HT1080 (cell line): ENCODE data around the gene AR. TPM values are rescaled to one million over a fixed set of nuclear protein-coding genes. Genes with fewer than 3 reads are reported as not detected.

Experiments
- DNase-seq: peaks from one replicate; pipeline ENCODE4 v3.0.0-alpha.2; 2015; ENCODE audit warnings: low read depth
- total RNA-seq: library from RNA; depleted of rRNA; stranded (reverse); fragments of >200 nt; shearing (Covaris generic); gene quantifications from 2 replicates; pipeline ENCODE4 v1.2.3, GENCODE V29; 2014

The AR gene
- total RNA-seq, 1 experiment from 2014 or later: 5.9 TPM

DNA sequence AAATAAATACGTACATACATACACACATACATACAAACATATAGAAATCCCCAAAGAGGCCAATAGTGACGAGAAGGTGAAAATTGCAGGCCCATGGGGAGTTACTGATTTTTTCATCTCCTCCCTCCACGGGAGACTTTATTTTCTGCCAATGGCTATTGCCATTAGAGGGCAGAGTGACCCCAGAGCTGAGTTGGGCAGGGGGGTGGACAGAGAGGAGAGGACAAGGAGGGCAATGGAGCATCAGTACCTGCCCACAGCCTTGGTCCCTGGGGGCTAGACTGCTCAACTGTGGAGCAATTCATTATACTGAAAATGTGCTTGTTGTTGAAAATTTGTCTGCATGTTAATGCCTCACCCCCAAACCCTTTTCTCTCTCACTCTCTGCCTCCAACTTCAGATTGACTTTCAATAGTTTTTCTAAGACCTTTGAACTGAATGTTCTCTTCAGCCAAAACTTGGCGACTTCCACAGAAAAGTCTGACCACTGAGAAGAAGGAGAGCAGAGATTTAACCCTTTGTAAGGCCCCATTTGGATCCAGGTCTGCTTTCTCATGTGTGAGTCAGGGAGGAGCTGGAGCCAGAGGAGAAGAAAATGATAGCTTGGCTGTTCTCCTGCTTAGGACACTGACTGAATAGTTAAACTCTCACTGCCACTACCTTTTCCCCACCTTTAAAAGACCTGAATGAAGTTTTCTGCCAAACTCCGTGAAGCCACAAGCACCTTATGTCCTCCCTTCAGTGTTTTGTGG, 180.7 kb downstream of the AR start:
- DNase-seq: no peak

DNA sequence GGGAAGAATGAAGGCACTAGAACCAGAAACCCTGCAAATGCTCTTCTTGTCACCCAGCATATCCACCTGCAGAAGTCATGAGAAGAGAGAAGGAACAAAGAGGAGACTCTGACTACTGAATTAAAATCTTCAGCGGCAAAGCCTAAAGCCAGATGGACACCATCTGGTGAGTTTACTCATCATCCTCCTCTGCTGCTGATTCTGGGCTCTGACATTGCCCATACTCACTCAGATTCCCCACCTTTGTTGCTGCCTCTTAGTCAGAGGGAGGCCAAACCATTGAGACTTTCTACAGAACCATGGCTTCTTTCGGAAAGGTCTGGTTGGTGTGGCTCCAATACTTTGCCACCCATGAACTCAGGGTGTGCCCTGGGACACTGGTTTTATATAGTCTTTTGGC, 181.7 kb downstream of the AR start:
- DNase-seq: no peak

GRCh38 chrX:67726018-67726417, 182.2 kb downstream of the AR start:
- DNase-seq: no peak

DNA sequence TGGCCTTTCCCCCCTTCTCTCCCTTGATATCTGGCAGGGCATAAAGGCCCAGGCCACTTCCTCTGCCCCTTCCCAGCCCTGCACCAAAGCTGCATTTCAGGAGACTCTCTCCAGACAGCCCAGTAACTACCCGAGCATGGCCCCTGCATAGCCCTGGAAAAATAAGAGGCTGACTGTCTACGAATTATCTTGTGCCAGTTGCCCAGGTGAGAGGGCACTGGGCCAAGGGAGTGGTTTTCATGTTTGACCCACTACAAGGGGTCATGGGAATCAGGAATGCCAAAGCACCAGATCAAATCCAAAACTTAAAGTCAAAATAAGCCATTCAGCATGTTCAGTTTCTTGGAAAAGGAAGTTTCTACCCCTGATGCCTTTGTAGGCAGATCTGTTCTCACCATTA, 183.8 kb downstream of the AR start:
- no peak for DNase-seq

- no peak for DNase-seq
These were observed 186.5 kb downstream of the AR start for GRCh38 chrX:67730296-67730695.

- no peak for DNase-seq
These were observed 187.2 kb downstream of the AR start for GRCh38 chrX:67731061-67731460.

- DNase-seq: no peak
These were observed 189.0 kb downstream of the AR start for GRCh38 chrX:67732864-67733263.

DNA sequence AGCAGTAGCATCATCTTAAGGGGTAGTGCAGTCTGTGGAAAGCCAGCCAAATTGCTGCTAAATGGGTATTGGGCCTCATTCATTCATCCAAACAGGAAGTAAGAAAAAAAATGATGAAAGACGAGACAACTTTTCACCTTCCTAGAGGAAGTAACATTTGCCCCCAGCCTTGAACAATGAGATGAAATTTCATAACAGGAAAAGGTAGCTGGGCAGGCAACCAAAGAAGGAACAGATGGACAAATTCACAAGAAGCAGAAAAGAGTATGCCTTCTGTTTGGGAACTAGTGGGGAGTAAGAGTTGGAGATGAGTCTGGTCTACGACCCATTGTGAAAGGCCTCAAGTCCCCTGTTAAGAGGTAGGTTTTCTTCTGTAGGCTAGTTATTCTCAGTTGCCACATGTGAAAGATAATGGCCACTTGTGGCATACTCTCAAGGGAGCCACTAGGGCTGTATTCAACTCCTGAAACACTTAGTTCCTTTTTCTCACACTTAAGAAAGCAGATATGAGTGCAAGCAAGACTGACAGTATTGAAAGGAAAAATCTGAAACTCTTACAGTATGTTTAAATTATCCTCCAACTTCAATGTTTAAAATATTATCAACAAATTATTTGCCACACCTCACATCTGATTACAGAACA, 190.4 kb downstream of the AR start:
- DNase-seq: no peak

GRCh38 chrX:67749536-67749935, 205.7 kb downstream of the AR start:
- DNase-seq: no peak

DNA sequence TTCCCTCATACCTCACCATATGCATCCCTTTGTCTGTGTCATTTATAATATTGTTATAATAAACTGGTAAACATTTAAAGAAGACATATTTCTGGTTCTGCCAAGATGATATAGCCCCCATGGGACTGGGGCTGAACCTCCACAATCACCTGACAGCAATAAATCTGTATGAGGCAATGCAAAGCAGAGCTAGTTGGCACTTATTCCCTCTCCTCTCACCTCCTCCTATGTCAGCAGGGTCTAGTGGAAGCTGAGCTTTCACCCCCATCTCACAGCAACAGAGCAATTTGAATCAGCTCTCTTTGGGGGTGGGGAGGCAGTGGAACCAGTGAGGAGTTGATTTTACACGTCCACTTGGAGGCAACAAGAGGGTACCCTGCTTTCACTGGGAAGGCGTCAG, 206.9 kb downstream of the AR start:
- no peak for DNase-seq

GRCh38 chrX:67759018-67759417, 215.2 kb downstream of the AR start:
- no peak for DNase-seq

GRCh38 chrX:67777148-67777547, 233.3 kb downstream of the AR start:
- DNase-seq: no peak

DNA sequence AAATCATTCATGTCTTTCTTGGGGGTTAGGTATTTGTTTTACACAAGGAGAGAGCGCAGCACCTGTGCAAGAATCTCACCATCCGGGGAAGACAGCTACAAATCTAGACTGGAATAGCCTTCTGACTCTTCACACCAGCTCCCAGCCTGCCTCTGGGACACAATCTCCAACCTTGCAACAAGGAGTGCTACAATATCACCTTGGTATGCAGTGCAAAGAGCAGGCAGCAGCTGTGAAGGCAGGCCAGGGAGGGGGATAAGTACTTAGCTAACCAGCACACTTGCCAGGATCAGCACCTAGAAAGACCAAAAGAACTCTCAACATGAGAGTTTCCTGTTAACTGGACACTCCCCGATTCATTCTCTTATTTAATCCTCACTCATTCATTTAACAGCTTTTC, 235.3 kb downstream of the AR start:
- DNase-seq: no peak
